Body of pancreas (tissue), 4 donors: ENCODE results near the gene METTL4.

Source experiments
- POLR2A ChIP-seq, 3 donors: fragments of 450-650 bp; IDR thresholded peaks; one replicate each; pipeline ENCODE4 v1.6.1; 2016; ENCODE audit warnings: antibody characterized with exemption in 3 of 3, mild to moderate bottlenecking in 2 of 3
- TF ChIP-seq, protein P1 (sequence below), 7 experiments: fragments of 450-650 bp in 4 of 7; fragments of 200-600 bp in 3 of 7; sonication (generic) in 3 of 7; IDR thresholded peaks; one replicate each; pipeline ENCODE4 v1.5.1; 2016 to 2019; ENCODE audit warnings: antibody characterized with exemption in 7 of 7

DNA sequence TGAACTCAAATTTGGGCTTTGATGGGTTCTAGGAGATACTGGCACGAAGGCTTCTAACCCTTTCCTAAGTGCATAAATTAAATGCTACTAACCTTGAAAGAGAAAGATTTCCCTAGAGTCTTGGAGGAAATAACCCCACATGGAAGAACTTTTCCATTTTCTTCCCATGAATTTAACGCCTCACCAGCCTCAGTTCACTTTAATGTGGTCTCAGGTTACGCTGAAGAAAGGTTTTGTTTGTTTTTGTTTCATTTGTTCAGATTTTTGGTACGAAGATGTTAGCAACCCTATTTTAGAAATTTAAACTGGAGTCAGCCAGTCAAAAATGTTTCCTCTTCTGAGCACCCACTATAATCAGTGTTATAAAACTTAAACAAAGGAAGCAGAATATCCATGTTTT is 30.7 kb downstream of the METTL4 start:
- TF ChIP-seq, protein P1, sequence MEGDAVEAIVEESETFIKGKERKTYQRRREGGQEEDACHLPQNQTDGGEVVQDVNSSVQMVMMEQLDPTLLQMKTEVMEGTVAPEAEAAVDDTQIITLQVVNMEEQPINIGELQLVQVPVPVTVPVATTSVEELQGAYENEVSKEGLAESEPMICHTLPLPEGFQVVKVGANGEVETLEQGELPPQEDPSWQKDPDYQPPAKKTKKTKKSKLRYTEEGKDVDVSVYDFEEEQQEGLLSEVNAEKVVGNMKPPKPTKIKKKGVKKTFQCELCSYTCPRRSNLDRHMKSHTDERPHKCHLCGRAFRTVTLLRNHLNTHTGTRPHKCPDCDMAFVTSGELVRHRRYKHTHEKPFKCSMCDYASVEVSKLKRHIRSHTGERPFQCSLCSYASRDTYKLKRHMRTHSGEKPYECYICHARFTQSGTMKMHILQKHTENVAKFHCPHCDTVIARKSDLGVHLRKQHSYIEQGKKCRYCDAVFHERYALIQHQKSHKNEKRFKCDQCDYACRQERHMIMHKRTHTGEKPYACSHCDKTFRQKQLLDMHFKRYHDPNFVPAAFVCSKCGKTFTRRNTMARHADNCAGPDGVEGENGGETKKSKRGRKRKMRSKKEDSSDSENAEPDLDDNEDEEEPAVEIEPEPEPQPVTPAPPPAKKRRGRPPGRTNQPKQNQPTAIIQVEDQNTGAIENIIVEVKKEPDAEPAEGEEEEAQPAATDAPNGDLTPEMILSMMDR (IDR thresholded peaks at IDR 0.05): no peak
- TF ChIP-seq POLR2A (IDR thresholded peaks at IDR 0.05): no peak
